HepG2 (cell line): ENCODE measurements around the gene CMTM3. TPM values are rescaled to one million over a fixed set of nuclear protein-coding genes. Genes with fewer than 3 reads are reported as not detected.

Source experiments
- HIVEP1 ChIP-seq: sonication (generic); formaldehyde crosslinking; IDR thresholded peaks from 2 replicates; pipeline ENCODE4 v1.4.0; 2020; ENCODE audit warnings: mild to moderate bottlenecking, missing genetic modification reagents
- MED1 ChIP-seq: sonication (generic); formaldehyde crosslinking; IDR thresholded peaks from 2 replicates; pipeline ENCODE4 v1.4.0; 2020; ENCODE audit warnings: missing genetic modification reagents
- MEIS2 ChIP-seq: sonication (generic); formaldehyde crosslinking; IDR thresholded peaks from 2 replicates; pipeline ENCODE4 v1.9.0; 2021; ENCODE audit warnings: mild to moderate bottlenecking, missing genetic modification reagents
- MZF1 ChIP-seq: sonication (generic); formaldehyde crosslinking; IDR thresholded peaks from 2 replicates; pipeline ENCODE4 v1.8.1; 2023; ENCODE audit warnings: mild to moderate bottlenecking, missing genetic modification reagents, borderline replicate concordance
- NR2C2 ChIP-seq: sonication (generic); formaldehyde crosslinking; IDR thresholded peaks from 2 replicates; pipeline ENCODE4 v1.4.0; 2020; ENCODE audit warnings: missing genetic modification reagents, mild to moderate bottlenecking, moderate library complexity, borderline replicate concordance
- NR2F6 ChIP-seq, 2 experiments: IDR thresholded peaks; 2 replicates each; pipeline ENCODE4 v1.6.1; 2016; ENCODE audit warnings: antibody characterized with exemption in 1 of 2, mild to moderate bottlenecking in 1 of 2
- PRPF4 ChIP-seq: fragments of 200-400 bp; formaldehyde crosslinking; IDR thresholded peaks from 2 replicates; pipeline ENCODE4 v1.6.1; 2016; ENCODE audit warnings: low read length, low read depth; ENCODE audit not compliant: poor library complexity, severe bottlenecking
- RCOR2 ChIP-seq: IDR thresholded peaks from 2 replicates; pipeline ENCODE4 v1.6.1; 2016; ENCODE audit warnings: missing biosample characterization, missing genetic modification reagents
- RELA ChIP-seq: sonication (generic); formaldehyde crosslinking; IDR thresholded peaks from 2 replicates; pipeline ENCODE4 v1.4.0; 2020; ENCODE audit warnings: missing genetic modification reagents
- RFX3 ChIP-seq: IDR thresholded peaks from 2 replicates; pipeline ENCODE4 v1.6.1; 2016; ENCODE audit warnings: missing biosample characterization, missing genetic modification reagents
- ZBTB10 ChIP-seq: sonication (generic); formaldehyde crosslinking; IDR thresholded peaks from 2 replicates; pipeline ENCODE4 v1.4.0; 2020; ENCODE audit warnings: missing genetic modification reagents, borderline replicate concordance
- ZNF10 ChIP-seq: sonication (generic); formaldehyde crosslinking; IDR thresholded peaks from 2 replicates; pipeline ENCODE4 v1.4.0; 2020; ENCODE audit warnings: mild to moderate bottlenecking, low read depth, missing genetic modification reagents, borderline replicate concordance
- ZNF710 ChIP-seq: sonication (generic); formaldehyde crosslinking; IDR thresholded peaks from 2 replicates; pipeline ENCODE4 v1.5.0; 2020; ENCODE audit warnings: mild to moderate bottlenecking, missing genetic modification reagents, borderline replicate concordance
- polyA plus RNA-seq, 8 experiments: library from polyadenylated mRNA; depleted of rRNA in 3 of 8; stranded (reverse) in 7 of 8; unstranded in 1 of 8; fragments of >200 nt; fragmentation: Illumina TruSeq in 4 of 8; extraction: Trizol in 4 of 8; gene quantifications; 2 replicates each; pipeline versions ENCODE4 v1.2.1 to v1.2.3, GENCODE V29; 2011 to 2016; ENCODE audit warnings: low read depth in 4 of 8, missing spikeins in 1 of 8, mixed read lengths in 1 of 8; ENCODE audit not compliant: insufficient read depth in 1 of 8
- total RNA-seq, 5 experiments: library from RNA; depleted of rRNA; stranded (reverse); fragments of >200 nt; fragmentation: Illumina TruSeq; extraction: Trizol; gene quantifications; 2 replicates each; pipeline ENCODE4 v1.2.3, GENCODE V29; 2016; ENCODE audit warnings: low read depth in 1 of 5
- TF ChIP-seq, protein P1 (sequence below): sonication (generic); formaldehyde crosslinking; IDR thresholded peaks from 2 replicates; pipeline ENCODE4 v1.5.0; 2020; ENCODE audit warnings: mild to moderate bottlenecking, missing genetic modification reagents
- TF ChIP-seq, protein P2 (sequence below): sonication (generic); formaldehyde crosslinking; IDR thresholded peaks from 2 replicates; pipeline ENCODE4 v1.4.0; 2020; ENCODE audit warnings: missing genetic modification reagents, mild to moderate bottlenecking, borderline replicate concordance
- TF ChIP-seq, protein P3 (sequence below): sonication (generic); formaldehyde crosslinking; IDR thresholded peaks from 2 replicates; pipeline ENCODE4 v1.5.0; 2020; ENCODE audit warnings: mild to moderate bottlenecking, missing genetic modification reagents

Gene CMTM3
- total and polyA plus RNA-seq, 2 of the 13 experiments (the other 11 are each of a cell fraction or from before 2014, with no cell fraction given) = 29.2 to 48.7 TPM

- TF ChIP-seq, protein P1, sequence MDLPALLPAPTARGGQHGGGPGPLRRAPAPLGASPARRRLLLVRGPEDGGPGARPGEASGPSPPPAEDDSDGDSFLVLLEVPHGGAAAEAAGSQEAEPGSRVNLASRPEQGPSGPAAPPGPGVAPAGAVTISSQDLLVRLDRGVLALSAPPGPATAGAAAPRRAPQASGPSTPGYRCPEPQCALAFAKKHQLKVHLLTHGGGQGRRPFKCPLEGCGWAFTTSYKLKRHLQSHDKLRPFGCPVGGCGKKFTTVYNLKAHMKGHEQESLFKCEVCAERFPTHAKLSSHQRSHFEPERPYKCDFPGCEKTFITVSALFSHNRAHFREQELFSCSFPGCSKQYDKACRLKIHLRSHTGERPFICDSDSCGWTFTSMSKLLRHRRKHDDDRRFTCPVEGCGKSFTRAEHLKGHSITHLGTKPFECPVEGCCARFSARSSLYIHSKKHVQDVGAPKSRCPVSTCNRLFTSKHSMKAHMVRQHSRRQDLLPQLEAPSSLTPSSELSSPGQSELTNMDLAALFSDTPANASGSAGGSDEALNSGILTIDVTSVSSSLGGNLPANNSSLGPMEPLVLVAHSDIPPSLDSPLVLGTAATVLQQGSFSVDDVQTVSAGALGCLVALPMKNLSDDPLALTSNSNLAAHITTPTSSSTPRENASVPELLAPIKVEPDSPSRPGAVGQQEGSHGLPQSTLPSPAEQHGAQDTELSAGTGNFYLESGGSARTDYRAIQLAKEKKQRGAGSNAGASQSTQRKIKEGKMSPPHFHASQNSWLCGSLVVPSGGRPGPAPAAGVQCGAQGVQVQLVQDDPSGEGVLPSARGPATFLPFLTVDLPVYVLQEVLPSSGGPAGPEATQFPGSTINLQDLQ (CRISPR knock-in tag) = no peak
- TF ChIP-seq MEIS2 (0 out of 2 replicates have a peak, but pooled peaks have one; percentile 27), ZNF10 (CRISPR knock-in tag) (no peak), HIVEP1 (CRISPR knock-in tag) (no peak), RCOR2 (CRISPR knock-in tag) (no peak), PRPF4 (no peak), ZBTB10 (CRISPR knock-in tag) (0 out of 2 replicates have a peak, but pooled peaks have one; percentile 46), MZF1 (CRISPR knock-in tag) (no peak), NR2C2 (CRISPR knock-in tag) (peak; percentile 34; the same call in 1 of the 2 replicates), MED1 (CRISPR knock-in tag) (0 out of 2 replicates have a peak, but pooled peaks have one; percentile 27), ZNF710 (CRISPR knock-in tag) (no peak), RELA (no peak), NR2F6 (IDR thresholded peaks at IDR 0.05) (peak; percentile 48; the same call in 1 of the 2 replicates), NR2F6 (CRISPR knock-in tag; IDR thresholded peaks at IDR 0.05) (peak; percentile 72), RFX3 (CRISPR knock-in tag) (no peak)
- TF ChIP-seq, protein P2, sequence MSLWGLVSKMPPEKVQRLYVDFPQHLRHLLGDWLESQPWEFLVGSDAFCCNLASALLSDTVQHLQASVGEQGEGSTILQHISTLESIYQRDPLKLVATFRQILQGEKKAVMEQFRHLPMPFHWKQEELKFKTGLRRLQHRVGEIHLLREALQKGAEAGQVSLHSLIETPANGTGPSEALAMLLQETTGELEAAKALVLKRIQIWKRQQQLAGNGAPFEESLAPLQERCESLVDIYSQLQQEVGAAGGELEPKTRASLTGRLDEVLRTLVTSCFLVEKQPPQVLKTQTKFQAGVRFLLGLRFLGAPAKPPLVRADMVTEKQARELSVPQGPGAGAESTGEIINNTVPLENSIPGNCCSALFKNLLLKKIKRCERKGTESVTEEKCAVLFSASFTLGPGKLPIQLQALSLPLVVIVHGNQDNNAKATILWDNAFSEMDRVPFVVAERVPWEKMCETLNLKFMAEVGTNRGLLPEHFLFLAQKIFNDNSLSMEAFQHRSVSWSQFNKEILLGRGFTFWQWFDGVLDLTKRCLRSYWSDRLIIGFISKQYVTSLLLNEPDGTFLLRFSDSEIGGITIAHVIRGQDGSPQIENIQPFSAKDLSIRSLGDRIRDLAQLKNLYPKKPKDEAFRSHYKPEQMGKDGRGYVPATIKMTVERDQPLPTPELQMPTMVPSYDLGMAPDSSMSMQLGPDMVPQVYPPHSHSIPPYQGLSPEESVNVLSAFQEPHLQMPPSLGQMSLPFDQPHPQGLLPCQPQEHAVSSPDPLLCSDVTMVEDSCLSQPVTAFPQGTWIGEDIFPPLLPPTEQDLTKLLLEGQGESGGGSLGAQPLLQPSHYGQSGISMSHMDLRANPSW = no peak
- TF ChIP-seq, protein P3, sequence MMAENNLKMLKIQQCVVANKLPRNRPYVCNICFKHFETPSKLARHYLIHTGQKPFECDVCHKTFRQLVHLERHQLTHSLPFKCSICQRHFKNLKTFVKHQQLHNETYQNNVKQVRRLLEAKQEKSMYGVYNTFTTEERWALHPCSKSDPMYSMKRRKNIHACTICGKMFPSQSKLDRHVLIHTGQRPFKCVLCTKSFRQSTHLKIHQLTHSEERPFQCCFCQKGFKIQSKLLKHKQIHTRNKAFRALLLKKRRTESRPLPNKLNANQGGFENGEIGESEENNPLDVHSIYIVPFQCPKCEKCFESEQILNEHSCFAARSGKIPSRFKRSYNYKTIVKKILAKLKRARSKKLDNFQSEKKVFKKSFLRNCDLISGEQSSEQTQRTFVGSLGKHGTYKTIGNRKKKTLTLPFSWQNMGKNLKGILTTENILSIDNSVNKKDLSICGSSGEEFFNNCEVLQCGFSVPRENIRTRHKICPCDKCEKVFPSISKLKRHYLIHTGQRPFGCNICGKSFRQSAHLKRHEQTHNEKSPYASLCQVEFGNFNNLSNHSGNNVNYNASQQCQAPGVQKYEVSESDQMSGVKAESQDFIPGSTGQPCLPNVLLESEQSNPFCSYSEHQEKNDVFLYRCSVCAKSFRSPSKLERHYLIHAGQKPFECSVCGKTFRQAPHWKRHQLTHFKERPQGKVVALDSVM (CRISPR knock-in tag) = peak; percentile 90
These were observed 36.3 kb downstream of the CMTM3 start (continued) for GRCh38 chr16:66640724-66641314.
